AG04450 (cell line): ENCODE measurements around the gene ADGRE2. TPM values are rescaled to one million over a fixed set of nuclear protein-coding genes. Genes with fewer than 3 reads are reported as not detected.
"Not testable (repeated sequence)": the region's sequence is repeated elsewhere in the genome, so short reads cannot be mapped to it uniquely, and the experiment has no call there.

Experiments
- CTCF ChIA-PET: fragments of 300-600, 350-600 bp; formaldehyde crosslinking; extraction: SDS; loops from one replicate; lab custom pipeline; 2022; ENCODE audit warnings: antibody characterized with exemption, inconsistent platforms; lab: Charles Lee
- POLR2A ChIA-PET: fragments of 350-600 bp; formaldehyde crosslinking; extraction: SDS; loops from one replicate; lab custom pipeline; 2021; ENCODE audit warnings: antibody characterized with exemption, inconsistent platforms; lab: Yijun Ruan, JAX
- DNase-seq: peaks from one replicate; pipeline ENCODE4 v3.0.0-alpha.2; 2011; ENCODE audit warnings: low read depth, low spot score
- H3K27ac ChIP-seq: one replicate; pipeline ENCODE4 v1.5.1; 2012; ENCODE audit warnings: low read depth, low read length, control low read depth
- H3K27me3 ChIP-seq: one replicate; pipeline ENCODE4 v1.6.0; 2012; ENCODE audit warnings: low read length; ENCODE audit not compliant: control insufficient read depth, insufficient read depth
- H3K4me3 ChIP-seq: 2 replicates; pipeline ENCODE4 v1.5.1; 2011; ENCODE audit warnings: mild to moderate bottlenecking, low read depth, low read length, control low read depth
- H3K9me3 ChIP-seq: 2 replicates; pipeline ENCODE4 v1.5.1; 2012; ENCODE audit warnings: low read length; ENCODE audit not compliant: control insufficient read depth, insufficient read depth
- polyA plus RNA-seq: library from polyadenylated mRNA; depleted of rRNA; stranded (reverse); fragments of >200 nt; gene quantifications from 2 replicates; pipeline ENCODE4 v1.2.3, GENCODE V29; 2011
- TF ChIP-seq, protein P1 (sequence below): IDR thresholded peaks from 2 replicates; pipeline ENCODE4 v1.5.1; 2011; ENCODE audit warnings: low read depth, low read length, control low read depth, inconsistent platforms

ADGRE2 gene
- polyA plus RNA-seq, 1 experiment = 0.12 TPM

DNA sequence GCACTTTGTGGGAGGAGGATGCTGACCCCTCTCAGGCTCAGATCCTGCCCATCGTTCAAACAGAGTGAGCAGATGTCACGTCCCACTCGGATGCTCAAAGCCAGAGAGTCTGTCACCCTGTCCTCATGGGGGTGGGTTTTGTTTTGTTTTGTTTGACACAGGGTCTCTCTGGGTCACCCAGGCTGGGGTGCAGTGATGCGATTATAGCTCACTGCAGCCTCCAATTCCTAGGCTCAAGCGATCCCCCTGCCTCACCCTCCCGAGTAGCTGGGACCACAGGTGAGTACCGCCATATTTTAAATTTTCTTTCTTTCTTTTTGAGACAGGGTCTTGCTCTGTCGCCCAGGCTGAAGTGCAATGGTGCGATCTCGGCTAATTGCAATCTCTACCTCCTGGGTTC, 4.0 kb downstream of the ADGRE2 start:
- CTCF ChIA-PET = no interaction called here
- Histone ChIP-seq H3K9me3 (no peaks in the 10 kb centered on the region; the same call in 1 of the 2 replicates), H3K27me3 (peaks cover 7% of the 10 kb centered on the region), H3K4me3 (no peak overlapping the region), H3K27ac (no peak overlapping the region)
- POLR2A ChIA-PET = no interaction called here
- no peak for DNase-seq
- TF ChIP-seq, protein P1, sequence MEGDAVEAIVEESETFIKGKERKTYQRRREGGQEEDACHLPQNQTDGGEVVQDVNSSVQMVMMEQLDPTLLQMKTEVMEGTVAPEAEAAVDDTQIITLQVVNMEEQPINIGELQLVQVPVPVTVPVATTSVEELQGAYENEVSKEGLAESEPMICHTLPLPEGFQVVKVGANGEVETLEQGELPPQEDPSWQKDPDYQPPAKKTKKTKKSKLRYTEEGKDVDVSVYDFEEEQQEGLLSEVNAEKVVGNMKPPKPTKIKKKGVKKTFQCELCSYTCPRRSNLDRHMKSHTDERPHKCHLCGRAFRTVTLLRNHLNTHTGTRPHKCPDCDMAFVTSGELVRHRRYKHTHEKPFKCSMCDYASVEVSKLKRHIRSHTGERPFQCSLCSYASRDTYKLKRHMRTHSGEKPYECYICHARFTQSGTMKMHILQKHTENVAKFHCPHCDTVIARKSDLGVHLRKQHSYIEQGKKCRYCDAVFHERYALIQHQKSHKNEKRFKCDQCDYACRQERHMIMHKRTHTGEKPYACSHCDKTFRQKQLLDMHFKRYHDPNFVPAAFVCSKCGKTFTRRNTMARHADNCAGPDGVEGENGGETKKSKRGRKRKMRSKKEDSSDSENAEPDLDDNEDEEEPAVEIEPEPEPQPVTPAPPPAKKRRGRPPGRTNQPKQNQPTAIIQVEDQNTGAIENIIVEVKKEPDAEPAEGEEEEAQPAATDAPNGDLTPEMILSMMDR = no peak

GRCh38 chr19:14773722-14774121, 4.6 kb downstream of the ADGRE2 start:
- DNase-seq, CTCF ChIA-PET, POLR2A ChIA-PET, H3K27me3 ChIP-seq, H3K27ac ChIP-seq, H3K9me3 ChIP-seq, H3K4me3 ChIP-seq: not testable (repeated sequence)

- TF ChIP-seq, protein P1 = no peak
- no peak for DNase-seq
- ChIA-PET POLR2A (no interaction called here), CTCF (no interaction called here)
- Histone ChIP-seq H3K27ac (no peak overlapping the region), H3K9me3 (no peaks in the 10 kb centered on the region; the same call in 1 of the 2 replicates), H3K4me3 (no peak overlapping the region), H3K27me3 (peaks cover 7% of the 10 kb centered on the region)
Measured at GRCh38 chr19:14772995-14773394, 5.4 kb downstream of the ADGRE2 start.

DNA sequence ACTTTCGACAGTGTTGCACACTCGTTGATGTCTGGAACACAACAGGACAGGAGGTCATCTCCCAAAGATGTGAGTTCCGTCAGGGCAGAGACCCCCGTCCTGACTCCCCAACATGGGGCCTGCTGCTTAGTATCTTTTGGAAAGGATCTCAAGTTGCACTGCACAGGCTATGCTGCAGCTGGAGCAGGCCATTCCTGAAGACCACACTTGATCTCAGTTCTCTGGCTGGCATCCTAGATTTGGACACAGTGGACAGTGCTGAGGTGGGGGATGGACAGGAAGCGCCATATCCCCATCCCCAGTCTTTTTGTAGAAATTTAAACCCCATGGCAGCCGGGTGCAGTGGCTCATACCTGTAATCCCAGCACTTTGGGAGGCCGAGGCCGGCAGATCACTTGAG, 5.9 kb downstream of the ADGRE2 start:
- peaks cover 7% of the 10 kb centered on the region for H3K27me3 ChIP-seq
- TF ChIP-seq, protein P1 = no peak
- DNase-seq = no peak
- no peaks in the 10 kb centered on the region; the same call in 1 of the 2 replicates for H3K9me3 ChIP-seq
- POLR2A ChIA-PET = no interaction called here
- H3K27ac ChIP-seq = no peak overlapping the region
- H3K4me3 ChIP-seq = no peak overlapping the region
- CTCF ChIA-PET = no interaction called here

GRCh38 chr19:14770944-14771839, 7.2 kb downstream of the ADGRE2 start:
- no peak for DNase-seq
- TF ChIP-seq, protein P1 = no peak
- CTCF ChIA-PET = no interaction called here
- Histone ChIP-seq H3K4me3 (no peak overlapping the region), H3K9me3 (no peaks in the 10 kb centered on the region; the same call in 1 of the 2 replicates), H3K27me3 (peaks cover 4% of the 10 kb centered on the region), H3K27ac (no peak overlapping the region)
- POLR2A ChIA-PET = no interaction called here
